CD4-positive, alpha-beta T cell treated with Interleukin-15 for 1 hour (primary cell): Measurements from ENCODE around the gene MAGEA2.
"Not testable (repeated sequence)": the region's sequence is repeated elsewhere in the genome, so short reads cannot be mapped to it uniquely, and the experiment has no call there.

Experiments used
- DNase-seq: peaks from one replicate; pipeline ENCODE4 v3.0.0-alpha.2; 2020

Gene MAGEA2

GRCh38 chrX:152706500-152706899 is 47.1 kb downstream of the MAGEA2 start:
- DNase-seq: not testable (repeated sequence)

- peak; percentile 16 for DNase-seq
Measured at GRCh38 chrX:152700390-152700789, 53.3 kb downstream of the MAGEA2 start.
